Mammary epithelial cell (primary cell): ENCODE data around the gene PRKN.

Experiments
- EZH2 ChIP-seq: IDR thresholded peaks from 2 replicates; pipeline ENCODE4 v1.6.1; 2012; ENCODE audit warnings: low read length, inconsistent platforms, borderline replicate concordance
- TF ChIP-seq, protein P1 (sequence below), 2 donors: IDR thresholded peaks in 1 of 2; conservative IDR thresholded peaks in 1 of 2; 2 replicates each; pipeline ENCODE4 v1.5.1; 2011 to 2012; ENCODE audit warnings: inconsistent platforms in 2 of 2, low read length in 2 of 2, mild to moderate bottlenecking in 2 of 2, control low read depth in 1 of 2, low read depth in 1 of 2; ENCODE audit not compliant: insufficient read depth in 1 of 2; ENCODE audit errors: extremely low read depth in 1 of 2

- TF ChIP-seq, protein P1, sequence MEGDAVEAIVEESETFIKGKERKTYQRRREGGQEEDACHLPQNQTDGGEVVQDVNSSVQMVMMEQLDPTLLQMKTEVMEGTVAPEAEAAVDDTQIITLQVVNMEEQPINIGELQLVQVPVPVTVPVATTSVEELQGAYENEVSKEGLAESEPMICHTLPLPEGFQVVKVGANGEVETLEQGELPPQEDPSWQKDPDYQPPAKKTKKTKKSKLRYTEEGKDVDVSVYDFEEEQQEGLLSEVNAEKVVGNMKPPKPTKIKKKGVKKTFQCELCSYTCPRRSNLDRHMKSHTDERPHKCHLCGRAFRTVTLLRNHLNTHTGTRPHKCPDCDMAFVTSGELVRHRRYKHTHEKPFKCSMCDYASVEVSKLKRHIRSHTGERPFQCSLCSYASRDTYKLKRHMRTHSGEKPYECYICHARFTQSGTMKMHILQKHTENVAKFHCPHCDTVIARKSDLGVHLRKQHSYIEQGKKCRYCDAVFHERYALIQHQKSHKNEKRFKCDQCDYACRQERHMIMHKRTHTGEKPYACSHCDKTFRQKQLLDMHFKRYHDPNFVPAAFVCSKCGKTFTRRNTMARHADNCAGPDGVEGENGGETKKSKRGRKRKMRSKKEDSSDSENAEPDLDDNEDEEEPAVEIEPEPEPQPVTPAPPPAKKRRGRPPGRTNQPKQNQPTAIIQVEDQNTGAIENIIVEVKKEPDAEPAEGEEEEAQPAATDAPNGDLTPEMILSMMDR (conservative IDR thresholded peaks at IDR 0.05 in 1 of 2, IDR thresholded peaks at IDR 0.05 in 1 of 2; ENCODE audit: extremely low read depth in 1 of 2, insufficient read depth in 1 of 2, low read depth in 1 of 2, low read length in 2 of 2), result no peak
- no peak for TF ChIP-seq EZH2
Observed at GRCh38 chr6:162722633-162723032, 4.9 kb downstream of the PRKN start.
